Measurements from ENCODE around the gene ZNF548.
"Not testable (repeated sequence)": the region's sequence is repeated elsewhere in the genome, so short reads cannot be mapped to it uniquely, and the experiment has no call there.

Gene ZNF548

GRCh38 chr19:57362997-57363687, 26.5 kb upstream of the ZNF548 start, which contains the start of the genes TRAPPC2B and ZNF547:
TSS of gene TRAPPC2B (plus strand) at chr19:57363551. CDS start at chr19:57364834, 1,283 bp downstream.
TSS of gene ZNF547 (plus strand) at chr19:57363551. CDS start at chr19:57368556, 5,005 bp downstream.
- no peaks in the 10 kb centered on the region for H3K27me3 ChIP-seq (ENCODE audit: control insufficient read depth, insufficient read depth, low read length, poor library complexity, severe bottlenecking)
- peak within 1 kb of the TSS; percentile 77 for H3K4me3 ChIP-seq (ENCODE audit: insufficient read depth, low read depth, low read length)
- 3 to 4% methylated on average over 47 of the region's 47 CpGs for whole genome bisulfite sequencing, 2 experiments
- peaks cover 3% of the 10 kb centered on the region for H3K36me3 ChIP-seq (ENCODE audit: control insufficient read depth, insufficient read depth, low read length)
- no peaks in the 10 kb centered on the region for H3K9me3 ChIP-seq (ENCODE audit: control insufficient read depth, low read length)
- peaks cover 3% of the 10 kb centered on the region for H3K4me1 ChIP-seq (ENCODE audit: control insufficient read depth, insufficient read depth, low read length)
- peak within 1 kb of the TSS; percentile 30 for H3K27ac ChIP-seq (ENCODE audit: insufficient read depth, low read depth, low read length, poor library complexity, severe bottlenecking)

GRCh38 chr19:57363688-57364181, 25.9 kb upstream of the ZNF548 start:
- H3K9me3 ChIP-seq (ENCODE audit: control insufficient read depth, low read length), result no peaks in the 10 kb centered on the region
- WGBS, 2 experiments, result 3% methylated on average over 16 to 18 of the region's 18 CpGs
- H3K27ac ChIP-seq (ENCODE audit: insufficient read depth, low read depth, low read length, poor library complexity, severe bottlenecking), result peak overlapping the region; percentile 18
- H3K4me3 ChIP-seq (ENCODE audit: insufficient read depth, low read depth, low read length), result peak overlapping the region; percentile 77
- H3K36me3 ChIP-seq (ENCODE audit: control insufficient read depth, insufficient read depth, low read length), result no peaks in the 10 kb centered on the region
- peaks cover 3% of the 10 kb centered on the region for H3K4me1 ChIP-seq (ENCODE audit: control insufficient read depth, insufficient read depth, low read length)
- no peaks in the 10 kb centered on the region for H3K27me3 ChIP-seq (ENCODE audit: control insufficient read depth, insufficient read depth, low read length, poor library complexity, severe bottlenecking)

- no peaks in the 10 kb centered on the region for H3K36me3 ChIP-seq (ENCODE audit: control insufficient read depth, insufficient read depth, low read length)
- H3K4me3 ChIP-seq (ENCODE audit: insufficient read depth, low read depth, low read length), result no peak overlapping the region
- WGBS, 2 experiments, result 94 to 100% methylated on average over 2 of the region's 2 CpGs
- H3K9me3 ChIP-seq (ENCODE audit: control insufficient read depth, low read length), result no peaks in the 10 kb centered on the region
- H3K27ac ChIP-seq (ENCODE audit: insufficient read depth, low read depth, low read length, poor library complexity, severe bottlenecking), result no peak overlapping the region
- H3K27me3 ChIP-seq (ENCODE audit: control insufficient read depth, insufficient read depth, low read length, poor library complexity, severe bottlenecking), result no peaks in the 10 kb centered on the region
- peaks cover 3% of the 10 kb centered on the region for H3K4me1 ChIP-seq (ENCODE audit: control insufficient read depth, insufficient read depth, low read length)
Measured at GRCh38 chr19:57366776-57367175, 22.9 kb upstream of the ZNF548 start.

GRCh38 chr19:57374179-57374578, 15.5 kb upstream of the ZNF548 start:
- H3K36me3 ChIP-seq (ENCODE audit: control insufficient read depth, insufficient read depth, low read length), result peaks cover 24% of the 10 kb centered on the region
- no peak overlapping the region for H3K4me3 ChIP-seq (ENCODE audit: insufficient read depth, low read depth, low read length)
- peaks cover 5% of the 10 kb centered on the region for H3K9me3 ChIP-seq (ENCODE audit: control insufficient read depth, low read length)
- H3K27me3 ChIP-seq (ENCODE audit: control insufficient read depth, insufficient read depth, low read length, poor library complexity, severe bottlenecking), result no peaks in the 10 kb centered on the region
- H3K4me1 ChIP-seq (ENCODE audit: control insufficient read depth, insufficient read depth, low read length), result no peaks in the 10 kb centered on the region
- H3K27ac ChIP-seq (ENCODE audit: insufficient read depth, low read depth, low read length, poor library complexity, severe bottlenecking), result no peak overlapping the region
- 87 to 92% methylated on average over 6 of the region's 6 CpGs for whole genome bisulfite sequencing, 2 experiments

GRCh38 chr19:57374647-57375046, 15.0 kb upstream of the ZNF548 start:
- H3K27me3 ChIP-seq (ENCODE audit: control insufficient read depth, insufficient read depth, low read length, poor library complexity, severe bottlenecking); H3K4me1 ChIP-seq (ENCODE audit: control insufficient read depth, insufficient read depth, low read length); H3K27ac ChIP-seq (ENCODE audit: insufficient read depth, low read depth, low read length, poor library complexity, severe bottlenecking); H3K9me3 ChIP-seq (ENCODE audit: control insufficient read depth, low read length); H3K4me3 ChIP-seq (ENCODE audit: insufficient read depth, low read depth, low read length): not testable (repeated sequence)
- H3K36me3 ChIP-seq (ENCODE audit: control insufficient read depth, insufficient read depth, low read length), result peaks cover 24% of the 10 kb centered on the region
- 79 to 84% methylated on average over 2 of the region's 2 CpGs for WGBS, 2 experiments

GRCh38 chr19:57376151-57376550, 13.5 kb upstream of the ZNF548 start:
- Histone ChIP-seq H3K4me3 (ENCODE audit: insufficient read depth, low read depth, low read length) (no peak overlapping the region), H3K27me3 (ENCODE audit: control insufficient read depth, insufficient read depth, low read length, poor library complexity, severe bottlenecking) (no peaks in the 10 kb centered on the region), H3K9me3 (ENCODE audit: control insufficient read depth, low read length) (peaks cover 5% of the 10 kb centered on the region), H3K4me1 (ENCODE audit: control insufficient read depth, insufficient read depth, low read length) (no peaks in the 10 kb centered on the region), H3K36me3 (ENCODE audit: control insufficient read depth, insufficient read depth, low read length) (peaks cover 24% of the 10 kb centered on the region), H3K27ac (ENCODE audit: insufficient read depth, low read depth, low read length, poor library complexity, severe bottlenecking) (no peak overlapping the region)
- whole genome bisulfite sequencing, 2 experiments, result 91 to 92% methylated on average over 5 to 6 of the region's 6 CpGs

GRCh38 chr19:57377498-57378146, 12.0 kb upstream of the ZNF548 start:
- Histone ChIP-seq H3K9me3 (ENCODE audit: control insufficient read depth, low read length) (peaks cover 5% of the 10 kb centered on the region), H3K27ac (ENCODE audit: insufficient read depth, low read depth, low read length, poor library complexity, severe bottlenecking) (no peak overlapping the region), H3K4me3 (ENCODE audit: insufficient read depth, low read depth, low read length) (no peak overlapping the region), H3K4me1 (ENCODE audit: control insufficient read depth, insufficient read depth, low read length) (no peaks in the 10 kb centered on the region), H3K27me3 (ENCODE audit: control insufficient read depth, insufficient read depth, low read length, poor library complexity, severe bottlenecking) (no peaks in the 10 kb centered on the region), H3K36me3 (ENCODE audit: control insufficient read depth, insufficient read depth, low read length) (peaks cover 24% of the 10 kb centered on the region)
- WGBS, 2 experiments, result 92 to 96% methylated on average over 3 of the region's 3 CpGs

- no peaks in the 10 kb centered on the region for H3K4me1 ChIP-seq (ENCODE audit: control insufficient read depth, insufficient read depth, low read length)
- no peak overlapping the region for H3K4me3 ChIP-seq (ENCODE audit: insufficient read depth, low read depth, low read length)
- peaks cover 10% of the 10 kb centered on the region for H3K36me3 ChIP-seq (ENCODE audit: control insufficient read depth, insufficient read depth, low read length)
- no peaks in the 10 kb centered on the region for H3K9me3 ChIP-seq (ENCODE audit: control insufficient read depth, low read length)
- no peak overlapping the region for H3K27ac ChIP-seq (ENCODE audit: insufficient read depth, low read depth, low read length, poor library complexity, severe bottlenecking)
- no peaks in the 10 kb centered on the region for H3K27me3 ChIP-seq (ENCODE audit: control insufficient read depth, insufficient read depth, low read length, poor library complexity, severe bottlenecking)
Measured at GRCh38 chr19:57380923-57381322, 8.7 kb upstream of the ZNF548 start.

GRCh38 chr19:57382806-57383488, 6.7 kb upstream of the ZNF548 start:
- WGBS, 2 experiments, result 85 to 88% methylated on average over 6 to 7 of the region's 7 CpGs
- Histone ChIP-seq H3K36me3 (ENCODE audit: control insufficient read depth, insufficient read depth, low read length) (peaks cover under 1% of the 10 kb centered on the region), H3K4me1 (ENCODE audit: control insufficient read depth, insufficient read depth, low read length) (no peaks in the 10 kb centered on the region), H3K27me3 (ENCODE audit: control insufficient read depth, insufficient read depth, low read length, poor library complexity, severe bottlenecking) (peaks cover 7% of the 10 kb centered on the region), H3K27ac (ENCODE audit: insufficient read depth, low read depth, low read length, poor library complexity, severe bottlenecking) (no peak overlapping the region), H3K9me3 (ENCODE audit: control insufficient read depth, low read length) (no peaks in the 10 kb centered on the region), H3K4me3 (ENCODE audit: insufficient read depth, low read depth, low read length) (no peak overlapping the region)

GRCh38 chr19:57389194-57389729, 392 bp upstream of the ZNF548 start:
- H3K36me3 ChIP-seq (ENCODE audit: control insufficient read depth, insufficient read depth, low read length), result no peaks in the 10 kb centered on the region
- H3K27me3 ChIP-seq (ENCODE audit: control insufficient read depth, insufficient read depth, low read length, poor library complexity, severe bottlenecking), result peaks cover 7% of the 10 kb centered on the region
- WGBS, 2 experiments, result 57% methylated on average over 11 of the region's 11 CpGs
- H3K9me3 ChIP-seq (ENCODE audit: control insufficient read depth, low read length), result no peaks in the 10 kb centered on the region
- H3K4me1 ChIP-seq (ENCODE audit: control insufficient read depth, insufficient read depth, low read length), result peaks cover 6% of the 10 kb centered on the region
- H3K27ac ChIP-seq (ENCODE audit: insufficient read depth, low read depth, low read length, poor library complexity, severe bottlenecking), result no peak overlapping the region
- H3K4me3 ChIP-seq (ENCODE audit: insufficient read depth, low read depth, low read length), result peak overlapping the region; percentile 96

Data from ectodermal cell (in vitro differentiated cells).